ENCODE measurements around the gene LAMC3.
"Not testable (repeated sequence)": the region's sequence is repeated elsewhere in the genome, so short reads cannot be mapped to it uniquely, and the experiment has no call there.

Gene LAMC3

DNA sequence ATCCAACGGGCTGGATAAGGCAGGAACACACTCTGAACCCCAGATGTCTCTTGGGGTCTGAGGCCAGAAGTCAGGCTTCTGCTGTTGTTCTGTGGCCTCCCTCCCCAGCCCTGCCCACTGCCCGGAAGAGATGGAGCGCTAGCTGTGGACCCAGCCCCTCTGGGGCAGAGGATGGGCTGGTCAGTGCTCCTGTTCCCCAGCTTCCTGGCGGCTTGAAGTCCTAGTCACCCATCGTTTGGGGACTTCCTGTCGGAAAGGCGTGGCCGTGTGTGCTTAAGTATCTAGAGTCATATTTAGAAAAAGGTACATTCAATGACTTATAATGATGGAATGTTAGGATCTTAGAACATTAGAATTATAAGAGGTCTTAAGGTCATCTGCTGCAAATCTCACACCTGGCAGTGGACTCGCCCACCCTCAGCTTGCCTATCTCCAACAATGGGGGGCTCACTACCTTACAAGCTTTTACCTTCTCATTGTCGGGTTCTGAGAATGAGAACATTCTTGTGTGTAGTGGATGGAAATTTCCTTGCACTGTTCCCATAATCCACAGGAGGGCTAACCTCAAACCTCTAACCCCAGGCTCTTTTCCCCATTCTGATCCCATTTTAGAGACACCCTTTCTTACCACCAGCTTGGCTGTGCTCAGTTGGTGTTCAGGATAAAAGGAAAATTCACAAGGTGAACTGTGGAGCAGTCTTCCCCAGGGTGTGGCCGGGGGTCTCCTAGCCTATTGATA, 74.0 kb downstream of the LAMC3 start:
- no peak for DNase-seq

GRCh38 chr9:131084661-131085369, 75.8 kb downstream of the LAMC3 start:
- no peak for DNase-seq

GRCh38 chr9:131085370-131086122, 76.6 kb downstream of the LAMC3 start:
- no peak for DNase-seq

- no peak for DNase-seq
These were observed 78.5 kb downstream of the LAMC3 start for GRCh38 chr9:131087354-131087893.

GRCh38 chr9:131090025-131090787, 81.2 kb downstream of the LAMC3 start:
- DNase-seq: no peak

GRCh38 chr9:131091352-131091992, 82.5 kb downstream of the LAMC3 start:
- DNase-seq: no peak

DNA sequence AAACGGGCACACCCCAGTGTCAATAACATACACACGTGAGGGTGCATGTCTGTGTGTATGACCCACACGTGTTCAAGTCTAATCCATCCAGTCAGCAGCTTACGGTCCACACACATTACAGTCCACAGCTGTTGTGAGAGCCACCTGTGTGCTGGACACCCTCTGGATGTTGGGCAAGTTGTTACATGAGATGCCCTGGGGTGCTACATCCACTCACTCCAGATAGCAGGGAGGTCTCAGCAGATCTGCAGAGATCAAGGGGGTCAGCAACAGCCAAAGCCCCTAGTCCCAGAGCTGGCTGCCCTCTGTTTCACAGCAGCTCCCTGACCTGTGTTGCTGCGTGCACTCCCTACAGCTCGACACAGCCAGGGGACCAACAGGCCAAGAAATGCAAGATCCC, 83.1 kb downstream of the LAMC3 start:
- DNase-seq: no peak

GRCh38 chr9:131092548-131093440, 83.8 kb downstream of the LAMC3 start:
- peak; percentile 95 for DNase-seq

DNA sequence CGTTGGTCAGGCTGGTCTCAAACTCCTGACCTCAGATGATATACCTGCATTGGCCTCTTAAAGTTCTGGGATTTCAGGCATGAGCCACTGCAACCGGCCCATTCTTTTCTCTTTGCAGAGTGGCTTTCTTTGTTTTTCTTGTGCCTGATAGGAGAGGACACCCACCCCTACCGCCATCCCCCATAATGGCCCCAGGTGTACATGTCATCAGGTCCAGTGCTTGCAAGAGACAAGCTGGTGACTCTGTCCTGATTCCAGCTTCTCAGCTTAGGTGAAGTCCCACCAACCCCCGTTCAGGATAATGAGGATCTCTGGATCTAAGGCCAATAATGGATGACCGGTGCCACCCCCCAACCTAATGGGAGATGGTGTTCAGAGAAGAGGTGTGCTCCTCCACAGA, 85.0 kb downstream of the LAMC3 start:
- DNase-seq: no peak

DNA sequence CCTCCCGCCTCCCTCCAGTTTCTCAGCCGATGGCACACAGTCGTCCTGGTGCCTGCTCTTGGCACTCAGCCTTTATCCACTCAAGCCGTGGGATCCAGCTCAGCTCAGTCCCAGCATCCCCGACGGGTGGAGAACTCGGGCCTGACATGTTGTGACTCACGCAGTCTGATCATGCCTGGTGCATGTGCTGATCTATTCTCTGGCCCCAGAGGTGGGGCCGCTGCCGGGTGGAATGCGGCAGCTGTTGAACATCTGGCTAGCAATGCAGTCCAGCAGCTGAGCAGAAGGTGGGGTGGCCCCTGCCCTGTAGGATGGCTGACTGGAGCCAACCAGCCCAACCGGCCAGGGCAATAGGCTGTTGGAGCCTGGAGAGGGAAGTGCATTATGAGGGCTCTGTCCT, 85.6 kb downstream of the LAMC3 start:
- DNase-seq: peak; percentile 84

- no peak for DNase-seq
These were observed 86.8 kb downstream of the LAMC3 start for GRCh38 chr9:131095666-131096268.

- DNase-seq: peak; percentile 95
These were observed 87.5 kb downstream of the LAMC3 start, which contains the start of gene AIF1L for GRCh38 chr9:131096269-131097125. TSS of gene AIF1L (plus strand) at chr9:131096531. CDS start at chr9:131096630, 99 bp downstream.

DNA sequence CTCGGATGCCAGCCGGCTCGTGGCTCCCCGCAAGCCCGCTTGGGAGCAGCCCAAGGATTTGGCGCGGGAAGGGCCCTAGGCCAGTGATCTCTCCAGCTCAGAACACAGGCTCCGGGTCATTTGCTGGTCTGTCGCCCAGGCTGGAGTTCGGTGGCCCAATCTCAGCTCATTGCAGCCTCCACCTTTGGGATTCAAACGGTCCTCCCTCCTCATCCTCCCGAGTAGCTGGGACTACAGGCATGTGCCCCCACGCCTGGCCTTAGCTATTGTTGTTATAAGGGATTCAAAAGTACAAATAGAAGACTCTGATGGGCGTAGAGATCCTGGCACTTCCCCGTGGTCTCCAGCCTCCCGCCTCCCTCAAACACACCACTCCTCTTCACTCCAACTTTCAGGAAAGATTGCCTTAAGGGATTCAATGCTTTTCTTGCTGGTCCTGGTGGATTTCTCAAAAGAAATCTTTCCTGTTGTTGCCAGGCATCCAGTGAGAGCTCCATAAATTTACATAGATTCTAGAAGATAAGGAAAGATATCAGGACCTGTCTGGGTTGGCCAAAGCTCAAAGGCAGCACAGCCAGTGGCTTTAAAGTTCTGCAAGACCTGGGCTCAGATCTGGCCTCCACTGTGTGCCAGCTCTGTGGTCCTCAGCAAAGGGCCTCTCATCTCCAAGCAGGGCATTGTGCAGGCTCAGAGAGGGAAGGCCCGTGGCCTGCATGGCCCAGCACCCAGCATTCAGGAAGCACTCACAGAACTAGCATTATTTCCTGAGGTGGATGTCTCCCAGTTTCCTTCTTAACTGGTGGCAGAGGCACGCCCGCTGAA, 88.4 kb downstream of the LAMC3 start:
- no peak for DNase-seq

- DNase-seq: peak; percentile 79
These were observed 88.9 kb downstream of the LAMC3 start for GRCh38 chr9:131097948-131098278.

DNA sequence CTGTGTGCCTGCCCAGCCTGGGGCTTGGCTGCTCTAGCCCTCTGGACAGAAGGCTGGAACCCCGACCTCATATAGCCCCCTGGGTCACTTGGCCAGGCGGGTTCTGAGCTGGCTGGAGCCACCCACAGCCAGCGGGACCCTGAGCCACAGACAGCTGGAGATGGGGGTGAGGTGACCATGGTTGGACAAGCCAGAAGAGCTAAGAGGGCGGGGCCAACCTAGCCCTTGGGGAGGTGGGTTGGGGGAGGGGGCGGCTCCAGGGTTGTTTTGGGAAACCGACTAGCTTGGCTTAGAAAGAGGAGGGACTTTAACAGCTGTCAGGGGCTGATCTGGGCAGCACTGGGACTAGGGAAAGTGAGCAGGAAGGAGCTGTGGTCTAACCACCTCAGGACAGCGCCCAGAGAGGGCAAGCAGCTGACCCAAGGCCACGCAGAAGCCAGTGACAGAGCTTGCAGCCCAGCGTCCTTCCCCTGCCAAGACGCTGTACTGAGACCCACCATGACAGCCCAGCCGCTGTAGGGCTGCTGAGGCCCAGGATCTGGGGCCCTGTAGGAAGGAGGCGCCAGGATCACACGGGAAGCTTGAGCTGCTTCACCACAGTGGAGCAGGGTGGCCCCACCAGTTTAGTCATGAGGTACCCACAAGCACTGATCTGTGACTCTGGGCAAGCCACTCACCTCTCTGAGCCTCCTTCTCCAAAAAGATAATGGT, 89.6 kb downstream of the LAMC3 start:
- no peak for DNase-seq

- no peak for DNase-seq
These were observed 90.2 kb downstream of the LAMC3 start for GRCh38 chr9:131099102-131099606.

DNA sequence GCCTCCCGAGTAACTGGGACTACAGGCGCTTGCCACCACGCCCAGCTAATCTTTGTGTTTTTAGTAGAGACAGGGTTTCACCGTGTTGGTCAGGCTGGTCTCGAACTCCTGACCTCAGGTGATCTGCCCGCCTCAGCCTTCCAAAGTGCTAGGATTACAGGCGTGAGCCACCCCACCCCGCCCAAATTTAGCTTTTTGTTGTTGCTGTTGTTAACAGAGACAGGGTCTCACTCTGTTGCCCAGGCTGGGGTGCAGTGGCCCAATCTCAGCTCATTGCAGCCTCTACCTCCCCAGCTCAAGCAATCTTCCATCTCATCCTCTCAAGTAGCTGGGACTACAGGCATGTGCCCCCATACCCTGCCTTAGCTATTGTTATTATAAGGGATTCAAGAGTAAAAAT, 90.9 kb downstream of the LAMC3 start:
- DNase-seq: not testable (repeated sequence)

DNA sequence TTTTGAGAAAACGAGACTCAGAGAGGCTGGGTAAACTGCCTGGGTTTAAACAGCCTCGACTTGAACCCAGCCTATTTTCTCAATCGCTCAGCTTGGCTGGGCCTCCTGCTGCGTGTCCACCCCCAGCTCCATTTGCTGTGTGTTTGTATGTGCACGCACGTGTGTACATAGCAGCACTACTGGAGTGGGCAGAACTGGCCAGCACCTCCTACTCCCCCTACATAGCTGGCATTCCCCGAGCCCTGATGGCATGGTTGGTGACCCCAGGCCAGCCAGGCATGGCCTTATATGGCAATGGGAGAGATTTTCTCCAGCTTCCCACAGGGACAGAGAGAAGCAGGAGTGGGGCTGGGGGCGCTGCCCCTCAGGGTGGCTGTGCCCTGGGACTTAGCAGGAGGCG, 91.5 kb downstream of the LAMC3 start:
- DNase-seq: peak; percentile 79
